K562 (cell line): ENCODE measurements around the gene VSTM2B. TPM values are rescaled to one million over a fixed set of nuclear protein-coding genes. Genes with fewer than 3 reads are reported as not detected.

Source experiments
- HEY1 ChIP-seq: fragments of 250-450 bp; sonication (Bioruptor Pico); IDR thresholded peaks from 2 replicates; pipeline ENCODE4 v1.5.0; 2020; ENCODE audit warnings: mild to moderate bottlenecking, moderate library complexity, borderline replicate concordance
- ZBTB7A ChIP-seq: IDR thresholded peaks from 2 replicates; pipeline ENCODE4 v1.6.1; 2011; ENCODE audit warnings: low read depth, mild to moderate bottlenecking, low read length, moderate library complexity, borderline replicate concordance; ENCODE audit not compliant: control insufficient read depth
- ZNF584 ChIP-seq: fragments of 200-800 bp; sonication (Bioruptor generic); IDR thresholded peaks from 2 replicates; pipeline ENCODE4 v1.6.1; 2016; ENCODE audit warnings: low read depth, mild to moderate bottlenecking, missing genetic modification characterization, missing compliant biosample characterization
- polyA plus RNA-seq, 8 experiments: library from polyadenylated mRNA; depleted of rRNA in 4 of 8; stranded (reverse) in 5 of 8; unstranded in 3 of 8; fragments of >200 nt; fragmentation: Nextera tagmentation in 2 of 8; fragmentation: Illumina TruSeq in 1 of 8; extraction: Ambion mirVana in 2 of 8; extraction: Trizol in 1 of 8; gene quantifications; 2 replicates each; pipeline versions ENCODE4 v1.2.1 to v1.2.3, GENCODE V29; 2011 to 2014; ENCODE audit warnings: inconsistent platforms in 1 of 8, missing spikeins in 1 of 8
- total RNA-seq, 7 experiments: library from RNA; depleted of rRNA in 6 of 7; stranded (reverse); fragments of >200 nt in 6 of 7; fragmentation: Illumina TruSeq in 2 of 7; extraction: Trizol in 2 of 7; gene quantifications; 2 replicates each; pipeline versions ENCODE4 v1.2.1 to v1.2.3, GENCODE V29; 2011 to 2021; ENCODE audit warnings: low replicate concordance in 1 of 7
- TF ChIP-seq, protein P1 (sequence below): fragments of 450-650 bp; IDR thresholded peaks from 2 replicates; pipeline ENCODE4 v1.6.1; 2016; ENCODE audit warnings: low read depth
- TF ChIP-seq, protein P2 (sequence below): fragments of 450-650 bp; IDR thresholded peaks from 2 replicates; pipeline ENCODE4 v1.7.1; 2018; ENCODE audit warnings: mild to moderate bottlenecking, low read depth; ENCODE audit not compliant: partially characterized antibody

The VSTM2B gene
- total and polyA plus RNA-seq, 9 of the 15 experiments (the other 6 are each of a cell fraction or from before 2014, with no cell fraction given): not detected

DNA sequence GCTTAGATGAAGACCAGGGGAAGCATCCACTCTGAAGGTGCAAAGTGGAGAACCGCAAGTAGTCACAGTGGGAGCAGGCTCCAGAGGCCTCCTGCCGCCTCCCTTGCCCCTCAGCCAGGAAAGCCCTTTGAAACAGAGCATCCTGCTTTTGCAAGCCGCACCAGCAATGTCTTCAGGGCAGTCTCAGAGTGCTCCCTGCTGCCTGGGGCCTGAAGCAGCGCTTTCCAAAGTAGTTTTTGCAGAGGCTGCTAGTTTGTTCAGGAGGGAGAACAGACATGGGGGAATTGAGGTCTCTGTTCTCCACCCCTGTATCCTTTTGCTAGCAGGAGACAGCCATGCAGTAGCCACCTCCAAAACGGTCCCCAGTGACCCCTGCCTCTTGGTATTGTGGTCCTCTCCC lies 64.5 kb downstream of the VSTM2B start (continued):
- TF ChIP-seq, protein P1, sequence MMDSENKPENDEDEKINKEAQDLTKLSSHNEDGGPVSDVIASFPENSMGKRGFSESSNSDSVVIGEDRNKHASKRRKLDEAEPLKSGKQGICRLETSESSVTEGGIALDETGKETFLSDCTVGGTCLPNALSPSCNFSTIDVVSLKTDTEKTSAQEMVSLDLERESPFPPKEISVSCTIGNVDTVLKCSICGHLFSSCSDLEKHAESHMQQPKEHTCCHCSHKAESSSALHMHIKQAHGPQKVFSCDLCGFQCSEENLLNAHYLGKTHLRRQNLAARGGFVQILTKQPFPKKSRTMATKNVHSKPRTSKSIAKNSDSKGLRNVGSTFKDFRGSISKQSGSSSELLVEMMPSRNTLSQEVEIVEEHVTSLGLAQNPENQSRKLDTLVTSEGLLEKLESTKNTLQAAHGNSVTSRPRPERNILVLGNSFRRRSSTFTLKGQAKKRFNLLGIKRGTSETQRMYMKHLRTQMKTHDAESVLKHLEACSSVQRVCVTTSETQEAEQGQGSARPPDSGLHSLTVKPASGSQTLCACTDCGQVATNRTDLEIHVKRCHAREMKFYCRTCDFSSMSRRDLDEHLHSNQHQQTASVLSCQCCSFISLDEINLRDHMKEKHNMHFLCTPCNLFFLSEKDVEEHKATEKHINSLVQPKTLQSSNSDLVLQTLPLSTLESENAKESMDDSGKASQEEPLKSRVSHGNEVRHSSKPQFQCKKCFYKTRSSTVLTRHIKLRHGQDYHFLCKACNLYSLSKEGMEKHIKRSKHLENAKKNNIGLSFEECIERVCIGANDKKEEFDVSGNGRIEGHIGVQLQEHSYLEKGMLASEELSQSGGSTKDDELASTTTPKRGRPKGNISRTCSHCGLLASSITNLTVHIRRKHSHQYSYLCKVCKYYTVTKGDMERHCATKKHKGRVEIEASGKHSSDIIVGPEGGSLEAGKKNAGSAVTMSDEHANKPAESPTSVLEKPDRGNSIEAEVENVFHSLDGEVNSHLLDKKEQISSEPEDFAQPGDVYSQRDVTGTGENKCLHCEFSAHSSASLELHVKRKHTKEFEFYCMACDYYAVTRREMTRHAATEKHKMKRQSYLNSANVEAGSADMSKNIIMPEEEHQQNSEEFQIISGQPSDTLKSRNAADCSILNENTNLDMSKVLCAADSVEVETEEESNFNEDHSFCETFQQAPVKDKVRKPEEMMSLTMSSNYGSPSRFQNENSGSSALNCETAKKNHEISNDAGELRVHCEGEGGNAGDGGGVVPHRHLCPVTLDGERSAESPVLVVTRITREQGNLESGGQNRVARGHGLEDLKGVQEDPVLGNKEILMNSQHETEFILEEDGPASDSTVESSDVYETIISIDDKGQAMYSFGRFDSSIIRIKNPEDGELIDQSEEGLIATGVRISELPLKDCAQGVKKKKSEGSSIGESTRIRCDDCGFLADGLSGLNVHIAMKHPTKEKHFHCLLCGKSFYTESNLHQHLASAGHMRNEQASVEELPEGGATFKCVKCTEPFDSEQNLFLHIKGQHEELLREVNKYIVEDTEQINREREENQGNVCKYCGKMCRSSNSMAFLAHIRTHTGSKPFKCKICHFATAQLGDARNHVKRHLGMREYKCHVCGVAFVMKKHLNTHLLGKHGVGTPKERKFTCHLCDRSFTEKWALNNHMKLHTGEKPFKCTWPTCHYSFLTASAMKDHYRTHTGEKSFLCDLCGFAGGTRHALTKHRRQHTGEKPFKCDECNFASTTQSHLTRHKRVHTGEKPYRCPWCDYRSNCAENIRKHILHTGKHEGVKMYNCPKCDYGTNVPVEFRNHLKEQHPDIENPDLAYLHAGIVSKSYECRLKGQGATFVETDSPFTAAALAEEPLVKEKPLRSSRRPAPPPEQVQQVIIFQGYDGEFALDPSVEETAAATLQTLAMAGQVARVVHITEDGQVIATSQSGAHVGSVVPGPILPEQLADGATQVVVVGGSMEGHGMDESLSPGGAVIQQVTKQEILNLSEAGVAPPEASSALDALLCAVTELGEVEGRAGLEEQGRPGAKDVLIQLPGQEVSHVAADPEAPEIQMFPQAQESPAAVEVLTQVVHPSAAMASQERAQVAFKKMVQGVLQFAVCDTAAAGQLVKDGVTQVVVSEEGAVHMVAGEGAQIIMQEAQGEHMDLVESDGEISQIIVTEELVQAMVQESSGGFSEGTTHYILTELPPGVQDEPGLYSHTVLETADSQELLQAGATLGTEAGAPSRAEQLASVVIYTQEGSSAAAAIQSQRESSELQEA: no peak
- no peak for TF ChIP-seq ZNF584 (CRISPR knock-in tag)
- TF ChIP-seq ZBTB7A: no peak
- TF ChIP-seq, protein P2, sequence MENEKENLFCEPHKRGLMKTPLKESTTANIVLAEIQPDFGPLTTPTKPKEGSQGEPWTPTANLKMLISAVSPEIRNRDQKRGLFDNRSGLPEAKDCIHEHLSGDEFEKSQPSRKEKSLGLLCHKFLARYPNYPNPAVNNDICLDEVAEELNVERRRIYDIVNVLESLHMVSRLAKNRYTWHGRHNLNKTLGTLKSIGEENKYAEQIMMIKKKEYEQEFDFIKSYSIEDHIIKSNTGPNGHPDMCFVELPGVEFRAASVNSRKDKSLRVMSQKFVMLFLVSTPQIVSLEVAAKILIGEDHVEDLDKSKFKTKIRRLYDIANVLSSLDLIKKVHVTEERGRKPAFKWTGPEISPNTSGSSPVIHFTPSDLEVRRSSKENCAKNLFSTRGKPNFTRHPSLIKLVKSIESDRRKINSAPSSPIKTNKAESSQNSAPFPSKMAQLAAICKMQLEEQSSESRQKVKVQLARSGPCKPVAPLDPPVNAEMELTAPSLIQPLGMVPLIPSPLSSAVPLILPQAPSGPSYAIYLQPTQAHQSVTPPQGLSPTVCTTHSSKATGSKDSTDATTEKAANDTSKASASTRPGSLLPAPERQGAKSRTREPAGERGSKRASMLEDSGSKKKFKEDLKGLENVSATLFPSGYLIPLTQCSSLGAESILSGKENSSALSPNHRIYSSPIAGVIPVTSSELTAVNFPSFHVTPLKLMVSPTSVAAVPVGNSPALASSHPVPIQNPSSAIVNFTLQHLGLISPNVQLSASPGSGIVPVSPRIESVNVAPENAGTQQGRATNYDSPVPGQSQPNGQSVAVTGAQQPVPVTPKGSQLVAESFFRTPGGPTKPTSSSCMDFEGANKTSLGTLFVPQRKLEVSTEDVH: no peak
- no peak for TF ChIP-seq HEY1 (CRISPR knock-in tag)
